GM12878 (cell line): ENCODE results near the gene DDR2. TPM values are rescaled to one million over a fixed set of nuclear protein-coding genes. Genes with fewer than 3 reads are reported as not detected.

Source experiments
- ATAC-seq: fragments of 200-7000 bp; cut with Tn5 transposase; 3 replicates; pipeline ENCODE4 v1.9.1; 2020; ENCODE audit warnings: mild to moderate bottlenecking, moderate library complexity
- BruUV-seq: library from RNA; stranded (reverse); fragments of 400-500 nt; replicated peaks from 2 replicates; lab custom pipeline; 2021; lab: Mats Ljungman, UMichigan
- CTCF ChIA-PET: fragments of 300-600 bp; sonication (Branson Sonifier 250); formaldehyde crosslinking; extraction: SDS; loops from one replicate; lab custom pipeline; 2021; ENCODE audit warnings: inconsistent platforms; lab: Yijun Ruan, JAX
- POLR2A ChIA-PET: fragments of 350-600 bp; formaldehyde crosslinking; extraction: SDS; loops from one replicate; lab custom pipeline; 2021; ENCODE audit warnings: inconsistent platforms; lab: Charles Lee
- RAD21 ChIA-PET: fragments of 300-600 bp; sonication (Branson Sonifier 250); formaldehyde crosslinking; loops from one replicate; lab custom pipeline; 2023; ENCODE audit warnings: antibody characterized with exemption; ENCODE audit not compliant: unreplicated experiment; lab: Charles Lee
- SMC1A ChIA-PET: fragments of 300-600 bp; sonication (Branson Sonifier 250); formaldehyde crosslinking; loops from one replicate; lab custom pipeline; 2023; ENCODE audit not compliant: unreplicated experiment, uncharacterized antibody; lab: Charles Lee
- DNase-seq: peaks from one replicate; pipeline ENCODE4 v3.0.0-alpha.2; 2011; ENCODE audit warnings: low read depth, low spot score
- FAIRE-seq: peaks from 3 replicates; lab custom pipeline; 2011; peaks lifted over from hg19 to GRCh38; lab: Jason Lieb, UNC
- H2AFZ ChIP-seq: 2 replicates; pipeline ENCODE4 v1.6.0; 2011; ENCODE audit warnings: low read depth, low read length, control low read depth; ENCODE audit not compliant: control insufficient read depth
- H3K27ac ChIP-seq: 2 replicates; pipeline ENCODE4 v1.5.1; 2011; ENCODE audit warnings: control low read depth; ENCODE audit not compliant: control insufficient read depth, insufficient read depth
- H3K27me3 ChIP-seq, 2 experiments: replicated peaks in 1 of 2; 2 replicates each; pipeline versions ENCODE4 v1.6.0 to v1.6.1; 2011; ENCODE audit warnings: low read length in 1 of 2; ENCODE audit not compliant: control insufficient read depth in 2 of 2, insufficient read depth in 2 of 2
- H3K36me3 ChIP-seq, 2 experiments: 2 replicates each; pipeline ENCODE4 v1.5.1; 2011; ENCODE audit warnings: low read length in 1 of 2; ENCODE audit not compliant: control insufficient read depth in 2 of 2, insufficient read depth in 2 of 2
- H3K4me1 ChIP-seq: 2 replicates; pipeline ENCODE4 v1.6.1; 2011; ENCODE audit warnings: mild to moderate bottlenecking, low read length, moderate library complexity, mixed read lengths; ENCODE audit not compliant: control insufficient read depth, insufficient read depth
- H3K4me2 ChIP-seq: 2 replicates; pipeline ENCODE4 v1.6.0; 2011; ENCODE audit warnings: control low read depth; ENCODE audit not compliant: control insufficient read depth, insufficient read depth
- H3K4me3 ChIP-seq: fragments of 200-600 bp; sonication (generic); 2 replicates; pipeline ENCODE4 v1.5.1; 2016
- H3K79me2 ChIP-seq: 2 replicates; pipeline ENCODE4 v1.6.0; 2011; ENCODE audit warnings: low read length; ENCODE audit not compliant: control insufficient read depth, insufficient read depth
- H3K9ac ChIP-seq: 2 replicates; pipeline ENCODE4 v1.8.0; 2011; ENCODE audit warnings: low read length, control low read depth, mixed read lengths; ENCODE audit not compliant: control insufficient read depth, insufficient read depth
- H3K9me3 ChIP-seq: replicated peaks from 3 replicates; pipeline ENCODE4 v1.5.1; 2011; ENCODE audit warnings: mild to moderate bottlenecking, low read length; ENCODE audit not compliant: control insufficient read depth, insufficient read depth
- H4K20me1 ChIP-seq: 2 replicates; pipeline ENCODE4 v1.6.0; 2011; ENCODE audit not compliant: control insufficient read depth, insufficient read depth
- BHLHE40 ChIP-seq, 2 experiments: fragments of 450-650 bp in 1 of 2; IDR thresholded peaks; 2 replicates each; pipeline ENCODE4 v1.6.1; 2011 to 2017; ENCODE audit warnings: low read depth in 2 of 2, borderline replicate concordance in 1 of 2, improper control_type of control experiment in 1 of 2, low read length in 1 of 2, mild to moderate bottlenecking in 1 of 2
- CHD1 ChIP-seq: IDR thresholded peaks from 2 replicates; pipeline ENCODE4 v1.6.1; 2012; ENCODE audit warnings: low read depth, low read length, improper control_type of control experiment
- DPF2 ChIP-seq: fragments of 450-650 bp; IDR thresholded peaks from 2 replicates; pipeline ENCODE4 v1.6.1; 2017; ENCODE audit warnings: mild to moderate bottlenecking
- E2F4 ChIP-seq: IDR thresholded peaks from 2 replicates; pipeline ENCODE4 v1.6.1; 2012; ENCODE audit warnings: low read depth, low read length, improper control_type of control experiment
- FOS ChIP-seq: IDR thresholded peaks from 3 replicates; pipeline ENCODE4 v1.6.1; 2011; ENCODE audit warnings: borderline replicate concordance; ENCODE audit not compliant: insufficient read length; ENCODE audit errors: extremely low read depth
- HDAC6 ChIP-seq: fragments of 200-600 bp; sonication (generic); IDR thresholded peaks from one replicate; pipeline ENCODE4 v1.8.0; 2017; ENCODE audit warnings: antibody characterized with exemption; ENCODE audit not compliant: unreplicated experiment
- IRF4 ChIP-seq: IDR thresholded peaks from 2 replicates; pipeline ENCODE4 v1.6.1; 2011; ENCODE audit warnings: low read depth, low read length
- KLF5 ChIP-seq: fragments of 450-650 bp; IDR thresholded peaks from 2 replicates; pipeline ENCODE4 v1.6.1; 2014; ENCODE audit warnings: mild to moderate bottlenecking; ENCODE audit not compliant: partially characterized antibody
- MYC ChIP-seq: IDR thresholded peaks from 2 replicates; pipeline ENCODE4 v1.6.1; 2011; ENCODE audit warnings: mild to moderate bottlenecking, low read length, moderate library complexity, inconsistent platforms; ENCODE audit not compliant: insufficient read depth, insufficient replicate concordance, insufficient read length, severe bottlenecking
- NBN ChIP-seq: fragments of 450-650 bp; IDR thresholded peaks from 2 replicates; pipeline ENCODE4 v1.6.1; 2016
- NFIC ChIP-seq: IDR thresholded peaks from 2 replicates; pipeline ENCODE4 v1.6.1; 2012; ENCODE audit warnings: low read depth, mild to moderate bottlenecking, inconsistent platforms, low read length, moderate library complexity
- RELA ChIP-seq: fragments of 450-650 bp; IDR thresholded peaks from 2 replicates; pipeline ENCODE4 v1.8.0; 2014; ENCODE audit warnings: borderline replicate concordance; ENCODE audit not compliant: partially characterized antibody
- SMC3 ChIP-seq: IDR thresholded peaks from 2 replicates; pipeline ENCODE4 v1.6.1; 2011; ENCODE audit warnings: low read length, improper control_type of control experiment, borderline replicate concordance
- SP1 ChIP-seq: IDR thresholded peaks from one replicate; pipeline ENCODE4 v1.6.1; 2011; ENCODE audit warnings: low read depth, low read length
- SREBF1 ChIP-seq: IDR thresholded peaks from 2 replicates; pipeline ENCODE4 v1.6.1; 2012; ENCODE audit warnings: mild to moderate bottlenecking, low read length
- STAT3 ChIP-seq: IDR thresholded peaks from 2 replicates; pipeline ENCODE4 v1.6.1; 2011; ENCODE audit warnings: low read depth, low read length, improper control_type of control experiment
- TCF7 ChIP-seq: IDR thresholded peaks from 2 replicates; pipeline ENCODE4 v1.6.1; 2014; ENCODE audit warnings: antibody characterized with exemption, borderline replicate concordance
- in situ Hi-C: fragments of 300-500 bp; cut with MboI; formaldehyde crosslinking; loops from 9 replicates; pipeline ENCODE4 v1.14.3; 2018; ENCODE audit warnings: mixed read lengths
- intact Hi-C: fragments of 100-400 bp; cut with micrococcal nuclease; formaldehyde crosslinking; loops from one replicate; pipeline ENCODE4 v1.14.2; 2022; ENCODE audit not compliant: unreplicated experiment
- polyA plus RNA-seq, 11 experiments: library from polyadenylated mRNA; depleted of rRNA in 4 of 11; unstranded in 6 of 11; stranded (reverse) in 5 of 11; fragments of >200 nt; fragmentation: Nextera tagmentation in 4 of 11; fragmentation: Illumina TruSeq in 1 of 11; extraction: Ambion mirVana in 4 of 11; extraction: Trizol in 1 of 11; gene quantifications; 1 replicate in 1 of 11; 2 replicates in 10 of 11; pipeline versions ENCODE4 v1.2.1 to v1.2.3, GENCODE V29; 2011 to 2016; ENCODE audit warnings: inconsistent platforms in 2 of 11, missing spikeins in 2 of 11, low read depth in 1 of 11
- total RNA-seq, 4 experiments: library from RNA; depleted of rRNA in 3 of 4; stranded (reverse); fragments of >200 nt in 3 of 4; fragmentation: Illumina TruSeq in 1 of 4; extraction: Trizol in 1 of 4; gene quantifications; 2 replicates each; pipeline versions ENCODE4 v1.2.1 to v1.2.3, GENCODE V29; 2013 to 2021
- TF ChIP-seq, protein P1 (sequence below): fragments of 150-350 bp; IDR thresholded peaks from 2 replicates; pipeline ENCODE4 v1.6.1; 2014; ENCODE audit warnings: mild to moderate bottlenecking, low read depth, low read length

Gene DDR2
- total and polyA plus RNA-seq, 10 of the 15 experiments (the other 5 are each of a cell fraction or from before 2014, with no cell fraction given): 1.9 to 8.8 (median 5.5) TPM

DNA sequence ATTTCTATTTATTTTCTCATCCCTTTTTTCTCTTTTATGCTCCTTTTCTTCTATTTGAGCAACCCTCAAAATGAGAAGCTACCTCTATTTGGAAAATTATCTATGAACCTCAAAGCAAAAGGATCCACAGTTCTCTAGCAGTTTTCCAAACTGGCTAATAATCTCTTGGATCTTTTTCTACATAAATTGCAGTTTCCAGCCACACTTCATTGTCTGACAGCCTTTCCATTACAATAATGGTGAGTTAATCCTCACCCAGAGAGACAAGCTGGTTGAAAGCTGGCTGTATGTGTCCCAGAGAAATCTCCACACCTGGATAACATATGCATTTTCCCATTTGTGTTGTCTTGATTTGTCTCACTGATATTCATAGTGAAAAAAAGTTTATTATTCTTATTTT is 141.7 kb downstream of the DDR2 start:
- Histone ChIP-seq H2AFZ (no peak overlapping the region), H4K20me1 (no peaks in the 10 kb centered on the region), H3K4me1 (no peaks in the 10 kb centered on the region), H3K9me3 (no peaks in the 10 kb centered on the region), H3K27me3 (no peaks in the 10 kb centered on the region), H3K79me2 (no peaks in the 10 kb centered on the region), H3K36me3 (no peaks in the 10 kb centered on the region), H3K4me2 (no peak overlapping the region), H3K27ac (no peak overlapping the region), H3K9ac (no peak overlapping the region), H3K4me3 (no peak overlapping the region)
- intact Hi-C loops: no loop called here
- DNase-seq: no peak
- no peak for ATAC-seq
- ChIA-PET SMC1A (no interaction called here), RAD21 (no interaction called here), POLR2A (no interaction called here), CTCF (interaction anchor here (1.0 kb wide), 1 partner anchor 162 kb away, joined by 3 read pairs; no protein-coding TSS in a partner anchor)
- TF ChIP-seq SREBF1: no peak
- TF ChIP-seq NFIC: no peak
- TF ChIP-seq, protein P1, sequence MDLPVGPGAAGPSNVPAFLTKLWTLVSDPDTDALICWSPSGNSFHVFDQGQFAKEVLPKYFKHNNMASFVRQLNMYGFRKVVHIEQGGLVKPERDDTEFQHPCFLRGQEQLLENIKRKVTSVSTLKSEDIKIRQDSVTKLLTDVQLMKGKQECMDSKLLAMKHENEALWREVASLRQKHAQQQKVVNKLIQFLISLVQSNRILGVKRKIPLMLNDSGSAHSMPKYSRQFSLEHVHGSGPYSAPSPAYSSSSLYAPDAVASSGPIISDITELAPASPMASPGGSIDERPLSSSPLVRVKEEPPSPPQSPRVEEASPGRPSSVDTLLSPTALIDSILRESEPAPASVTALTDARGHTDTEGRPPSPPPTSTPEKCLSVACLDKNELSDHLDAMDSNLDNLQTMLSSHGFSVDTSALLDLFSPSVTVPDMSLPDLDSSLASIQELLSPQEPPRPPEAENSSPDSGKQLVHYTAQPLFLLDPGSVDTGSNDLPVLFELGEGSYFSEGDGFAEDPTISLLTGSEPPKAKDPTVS: no peak
- TF ChIP-seq HDAC6: no peak
- TF ChIP-seq DPF2: no peak
- TF ChIP-seq TCF7: no peak
- TF ChIP-seq SMC3: no peak
- TF ChIP-seq SP1: no peak
- no peak for TF ChIP-seq CHD1
- TF ChIP-seq STAT3: no peak
- no peak for TF ChIP-seq FOS
- no peak for TF ChIP-seq IRF4
- no peak for TF ChIP-seq MYC
- TF ChIP-seq RELA: no peak
- TF ChIP-seq BHLHE40 (IDR thresholded peaks at IDR 0.05; ENCODE audit: borderline replicate concordance in 1 of 2, low read depth in 2 of 2, low read length in 1 of 2): no peak
- TF ChIP-seq NBN: no peak
- TF ChIP-seq E2F4: no peak
- no peak for TF ChIP-seq KLF5
- BruUV-seq: no TSS peak
- no peak for FAIRE-seq
- in situ Hi-C loops: no loop called here
